Dedifferentiated amniotic fluid mesenchymal stem cell (primary cell): ENCODE results near the gene SLC9A1.

Experiments
- DNase-seq: peaks from one replicate; pipeline ENCODE4 v3.0.0-alpha.2; 2016; ENCODE audit errors: extremely low spot score

SLC9A1 gene

DNA sequence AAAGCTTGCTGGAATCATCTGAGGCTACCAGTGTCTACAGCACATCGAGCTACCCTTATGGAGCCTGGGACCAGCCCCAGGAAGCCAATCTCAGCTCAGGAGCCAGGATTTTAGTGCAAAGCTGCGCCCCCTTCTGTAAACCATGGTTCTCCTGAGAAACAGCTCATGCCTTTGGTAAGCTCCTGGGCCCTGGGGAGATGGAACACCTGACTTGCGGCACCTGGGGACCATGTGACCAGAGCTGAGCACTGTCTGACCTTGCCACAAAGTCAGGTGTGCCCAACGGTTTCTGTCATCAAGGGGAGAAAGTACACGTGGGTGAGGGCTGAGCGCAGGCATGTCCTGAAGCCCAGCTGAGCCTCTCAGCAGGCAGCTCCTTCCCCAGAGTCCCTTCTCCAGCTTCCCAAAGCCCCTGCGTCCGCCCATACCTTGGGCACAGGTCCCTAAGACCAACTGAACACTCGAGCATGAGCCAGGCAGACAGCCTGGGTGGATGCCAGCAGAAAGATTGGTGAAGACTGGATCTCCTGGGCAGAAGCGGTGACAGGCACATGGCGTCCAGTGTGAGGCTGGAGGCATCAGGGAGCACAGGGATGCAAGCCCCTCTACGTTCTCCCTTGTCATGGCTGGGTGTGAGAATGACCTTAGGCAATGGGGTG, 84.4 kb downstream of the SLC9A1 start:
- DNase-seq = no peak

DNA sequence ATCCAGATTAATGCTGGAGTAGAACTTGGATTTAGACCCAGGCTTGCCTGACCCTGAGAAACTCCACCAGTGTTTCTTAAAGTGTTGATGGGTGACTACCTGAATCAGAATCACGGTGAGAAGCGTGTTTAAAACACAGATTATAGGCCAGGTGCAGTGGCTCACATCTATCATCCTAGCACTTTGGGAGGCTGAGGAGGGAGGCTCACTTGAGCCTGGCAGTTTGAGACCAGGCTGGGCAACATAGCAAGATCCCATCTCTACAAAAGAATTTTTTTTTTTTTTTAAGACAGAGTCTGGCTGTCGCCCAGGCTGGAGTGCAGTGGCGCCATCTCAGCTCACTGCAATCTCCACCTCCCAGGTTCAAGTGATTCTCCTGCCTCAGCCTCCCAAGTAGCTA, 86.0 kb downstream of the SLC9A1 start:
- DNase-seq = no peak

DNA sequence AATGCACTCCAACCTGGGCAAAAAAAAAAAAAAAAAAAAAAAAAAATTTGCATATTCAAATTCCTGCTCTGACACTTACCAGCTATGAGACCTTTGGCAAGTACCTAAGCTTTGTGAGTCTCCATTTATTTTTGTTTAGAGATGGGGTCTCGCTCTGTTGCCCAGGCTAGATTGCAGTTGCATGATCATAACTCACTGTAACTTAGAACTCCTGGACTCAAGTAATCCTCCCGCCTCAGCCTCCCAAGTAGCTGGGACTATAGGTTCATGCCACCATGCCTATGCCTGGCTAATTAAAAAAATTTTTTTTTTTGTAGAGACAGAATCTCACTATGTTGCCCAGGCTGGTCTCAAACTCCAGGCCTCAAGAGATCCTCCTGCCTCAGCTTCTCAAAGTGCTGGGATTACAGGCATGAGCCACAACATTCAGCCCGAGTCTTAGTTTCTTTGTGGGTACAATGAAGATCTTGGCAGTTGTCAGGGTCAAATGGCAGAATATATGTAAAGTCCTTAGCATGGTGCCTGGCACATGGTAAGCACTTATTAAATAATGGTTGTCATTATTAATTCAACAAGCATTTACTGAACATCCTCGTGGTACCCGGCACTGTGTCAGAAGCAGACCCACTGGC, 88.8 kb downstream of the SLC9A1 start:
- DNase-seq = no peak

DNA sequence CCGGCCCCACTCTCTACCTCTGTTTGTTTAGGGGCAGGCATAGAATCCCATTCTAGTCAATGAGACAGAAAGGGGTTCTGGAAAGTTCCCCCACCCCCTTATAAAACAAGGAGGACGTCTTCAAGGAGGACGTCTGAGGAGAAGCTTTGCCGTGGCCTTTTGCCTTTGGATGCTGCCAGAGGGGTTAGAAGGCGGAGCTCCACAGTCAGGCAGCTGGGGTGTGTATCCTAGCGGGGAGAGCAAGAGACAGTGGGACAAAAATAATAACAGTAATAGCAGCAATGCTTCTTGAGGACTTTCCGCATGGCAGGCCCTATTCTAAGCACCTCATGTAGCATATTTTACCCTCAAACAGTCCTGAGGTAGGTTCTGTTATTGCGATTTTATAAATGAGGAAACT, 94.0 kb downstream of the SLC9A1 start:
- no peak for DNase-seq

DNA sequence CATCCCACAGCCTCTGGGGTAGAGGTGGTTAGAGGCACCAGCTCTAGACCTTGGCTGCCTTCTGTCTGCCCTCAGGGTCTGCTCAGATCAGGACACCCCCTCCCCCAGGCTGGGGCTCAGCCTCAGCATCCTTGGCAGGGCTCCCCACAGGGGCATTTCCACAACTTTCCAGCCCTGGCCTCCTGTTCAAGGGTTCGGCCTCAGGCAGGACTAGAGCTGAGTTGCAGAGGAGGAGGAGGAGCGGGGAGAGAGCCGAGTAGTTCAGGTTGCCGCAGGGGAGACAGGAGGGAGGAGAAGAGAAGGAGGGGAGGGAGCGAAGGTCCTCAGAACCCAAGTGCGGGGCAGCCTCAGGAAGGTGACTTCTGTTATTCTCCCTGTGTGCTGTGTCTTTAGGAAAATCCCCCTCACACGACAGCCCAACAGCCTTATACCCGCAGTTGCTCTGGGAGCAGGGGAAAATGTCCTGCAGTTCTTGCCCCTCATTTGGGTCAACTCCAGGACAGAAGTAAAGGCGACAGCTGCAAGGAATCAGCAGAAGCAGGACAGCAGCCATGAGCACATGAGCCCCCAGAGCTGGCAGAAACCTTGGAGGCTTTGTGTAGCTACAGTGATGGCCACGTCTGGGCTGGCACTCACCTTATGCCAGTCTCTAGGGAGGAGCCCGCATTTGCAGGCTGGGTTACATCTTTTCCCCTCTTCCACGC, 95.8 kb downstream of the SLC9A1 start:
- DNase-seq = no peak

DNA sequence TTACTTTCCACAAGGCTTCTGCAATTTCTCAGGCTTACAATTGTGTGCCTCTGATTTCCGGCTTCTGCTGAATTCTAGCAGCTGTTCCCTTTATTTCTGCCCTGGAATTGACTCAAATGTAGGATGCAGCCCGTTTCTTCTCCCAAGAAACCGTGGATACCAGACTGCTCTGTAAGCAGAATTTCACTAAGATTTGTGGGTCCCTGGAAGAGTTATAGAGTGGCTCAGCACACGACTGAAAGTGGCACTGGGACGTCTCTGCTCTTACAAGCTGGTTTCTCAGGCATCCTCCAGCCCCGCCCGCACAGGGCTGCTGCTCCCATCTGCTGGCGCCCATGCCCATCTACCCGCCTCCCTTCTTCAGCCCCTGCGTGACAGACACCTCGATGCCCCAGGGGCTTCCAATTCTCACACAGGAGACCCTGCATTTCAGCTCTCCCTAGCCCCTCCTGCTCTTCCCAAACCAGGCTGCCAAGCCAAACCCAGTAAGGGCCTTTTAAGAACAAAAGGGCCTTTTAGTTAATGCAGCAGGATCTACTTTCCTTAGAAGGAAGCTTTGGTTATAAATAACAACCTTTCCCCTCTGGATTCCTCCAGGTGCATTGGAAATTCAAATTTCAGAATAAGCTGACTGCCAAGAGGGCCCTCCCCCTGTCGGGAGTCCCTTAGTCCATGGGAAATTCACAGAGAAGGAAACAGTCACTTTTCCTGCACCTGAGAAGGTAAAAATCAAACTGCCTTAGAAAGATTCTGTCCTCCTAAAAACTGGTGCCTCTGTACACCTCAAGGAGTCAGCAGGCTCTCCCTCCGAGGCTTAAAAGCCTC, 96.9 kb downstream of the SLC9A1 start:
- DNase-seq = no peak

DNA sequence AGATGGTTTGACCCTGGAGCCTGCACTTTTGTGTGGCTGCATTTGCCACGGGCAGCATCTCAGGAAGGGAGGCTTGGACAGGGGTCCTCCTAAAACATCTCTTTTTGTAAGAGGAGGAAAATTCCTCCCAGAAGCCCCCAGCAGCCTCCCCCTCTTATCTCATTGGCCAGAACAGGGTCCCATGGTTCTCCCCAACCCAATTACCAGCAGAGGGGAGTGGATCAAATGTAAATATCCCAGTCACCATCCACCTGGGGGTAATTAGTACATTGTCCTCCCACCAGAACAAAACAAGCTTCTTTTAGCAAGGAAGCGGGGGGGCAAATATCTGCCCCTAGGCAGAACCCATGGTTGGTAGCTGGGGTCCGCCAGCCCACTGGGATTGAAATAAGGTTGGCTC, 97.5 kb downstream of the SLC9A1 start:
- no peak for DNase-seq

DNA sequence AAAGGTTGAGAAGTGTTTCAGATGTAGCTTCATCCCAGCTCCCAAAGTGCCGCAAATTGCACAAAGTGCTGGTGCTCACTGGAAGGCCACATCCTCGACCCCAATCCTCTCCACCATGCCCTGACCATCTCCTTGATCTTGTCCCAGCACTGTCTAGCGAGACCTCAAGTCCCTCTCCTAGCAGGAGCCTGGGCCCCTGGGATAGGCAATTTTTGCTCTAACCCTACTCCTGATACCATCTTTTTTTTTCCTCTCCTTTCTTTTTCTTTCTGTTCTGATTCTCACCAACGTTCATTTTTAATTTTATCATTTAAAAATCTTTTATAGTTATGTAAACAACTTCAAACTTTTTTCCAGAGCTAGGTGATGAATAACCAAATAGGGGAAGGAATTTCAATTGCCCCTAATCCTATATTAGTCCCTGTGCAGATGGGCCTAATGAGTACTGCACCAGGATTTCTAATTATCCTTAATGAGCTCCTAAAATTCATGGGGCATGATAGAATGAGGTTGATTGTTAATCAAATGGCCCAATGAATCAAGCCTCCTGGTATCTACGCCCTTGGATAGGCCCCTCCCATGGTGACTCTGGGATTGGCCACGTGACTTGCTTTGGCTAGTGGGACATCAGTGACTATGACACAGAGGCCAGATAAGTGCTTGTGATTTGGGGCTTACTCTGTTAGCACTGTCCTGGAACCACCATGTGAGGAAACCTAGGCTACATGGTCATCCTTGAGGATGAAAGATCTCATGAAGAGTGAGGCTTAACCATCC, 100.8 kb downstream of the SLC9A1 start:
- DNase-seq = no peak

DNA sequence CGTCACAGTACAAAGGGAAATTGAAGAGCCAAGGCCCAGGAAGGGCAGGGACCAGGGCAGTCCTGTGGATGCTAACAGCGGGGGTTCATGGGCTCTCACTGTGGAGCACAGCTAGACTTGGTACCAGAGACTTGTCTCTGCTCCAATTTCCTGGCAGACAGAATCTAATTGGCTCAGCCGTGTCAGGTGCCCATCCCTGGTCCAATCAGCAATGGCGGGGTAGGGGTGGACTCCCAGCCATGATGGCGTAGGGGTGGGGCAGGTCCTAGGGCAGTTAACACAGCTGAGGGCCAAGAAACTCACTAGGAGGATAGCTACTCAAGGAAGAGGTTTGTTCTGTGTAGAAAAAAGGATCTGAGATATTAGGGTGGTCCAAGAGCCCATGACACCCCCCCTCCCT, 102.4 kb downstream of the SLC9A1 start:
- DNase-seq = no peak

DNA sequence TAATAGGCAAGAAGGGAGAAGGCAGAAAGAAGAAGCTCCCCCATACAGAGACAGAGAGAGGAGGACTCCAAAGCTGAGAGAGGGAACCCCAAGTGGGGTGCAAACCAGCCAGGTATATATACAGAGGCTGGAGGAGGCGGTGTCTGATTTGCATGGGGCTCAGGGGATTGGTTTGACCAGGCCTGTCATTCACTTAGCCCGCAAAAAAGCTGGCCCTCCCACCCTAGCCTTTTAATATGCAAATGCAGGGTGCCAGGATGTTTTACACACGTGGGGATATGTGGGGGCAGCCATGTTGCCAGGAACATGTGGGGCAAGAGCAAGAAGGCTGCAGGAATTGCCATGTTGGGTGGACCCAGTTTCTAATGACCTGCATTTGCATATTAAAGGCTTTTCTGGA, 105.3 kb downstream of the SLC9A1 start:
- no peak for DNase-seq

DNA sequence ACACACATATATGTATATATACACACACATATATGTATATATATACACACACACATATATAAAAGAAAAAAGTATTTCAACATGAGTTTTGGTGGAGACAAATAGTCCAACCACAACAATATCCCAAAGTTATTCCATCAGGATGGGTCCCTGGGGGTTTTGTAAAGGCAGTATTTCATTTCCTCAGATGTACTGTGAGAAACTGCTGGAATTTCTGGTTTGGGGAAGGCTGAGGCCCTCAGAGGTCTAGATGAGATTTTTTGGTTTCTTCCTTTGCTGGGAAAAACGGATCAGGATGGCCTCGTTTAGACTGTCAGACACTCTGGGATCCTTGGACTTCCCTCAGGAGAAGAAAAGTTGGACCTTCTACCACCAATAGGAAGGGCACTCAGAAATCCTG, 105.8 kb downstream of the SLC9A1 start:
- DNase-seq = no peak
